GM21529 (cell line): ENCODE results near the gene GRIN2D.

Experiments
- ATAC-seq: cut with Tn5 transposase; IDR thresholded peaks from one replicate; pipeline ENCODE4 v1.9.1; 2021; ENCODE audit not compliant: unreplicated experiment

The GRIN2D gene

GRCh38 chr19:48393559-48394330, at the start of gene GRIN2D:
GRIN2D (plus strand) TSS chr19:48393668; CDS start chr19:48398393, 4,725 bp downstream.
- ATAC-seq: no peak

DNA sequence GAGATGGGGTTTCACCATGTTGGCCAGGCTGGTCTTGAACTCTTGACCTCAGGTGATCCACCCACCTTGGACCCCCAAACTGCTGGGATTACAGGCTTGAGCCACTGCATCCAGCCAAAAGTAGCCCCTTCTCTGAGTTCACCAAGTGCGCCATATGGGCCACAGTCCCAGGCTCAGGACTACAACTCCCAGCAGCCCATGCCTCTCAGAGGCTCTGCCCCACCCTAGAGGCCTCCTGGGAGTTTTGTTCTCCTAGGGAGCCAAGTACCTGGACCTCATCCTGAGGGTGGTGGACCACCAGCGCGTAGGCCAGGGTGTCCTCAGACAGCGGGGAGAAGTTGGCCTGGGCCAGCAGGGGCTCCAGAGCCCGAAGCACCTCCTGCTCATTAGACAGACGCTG, 48.6 kb upstream of the GRIN2D start:
- no peak for ATAC-seq

GRCh38 chr19:48346191-48346590, 47.3 kb upstream of the GRIN2D start:
- no peak for ATAC-seq

DNA sequence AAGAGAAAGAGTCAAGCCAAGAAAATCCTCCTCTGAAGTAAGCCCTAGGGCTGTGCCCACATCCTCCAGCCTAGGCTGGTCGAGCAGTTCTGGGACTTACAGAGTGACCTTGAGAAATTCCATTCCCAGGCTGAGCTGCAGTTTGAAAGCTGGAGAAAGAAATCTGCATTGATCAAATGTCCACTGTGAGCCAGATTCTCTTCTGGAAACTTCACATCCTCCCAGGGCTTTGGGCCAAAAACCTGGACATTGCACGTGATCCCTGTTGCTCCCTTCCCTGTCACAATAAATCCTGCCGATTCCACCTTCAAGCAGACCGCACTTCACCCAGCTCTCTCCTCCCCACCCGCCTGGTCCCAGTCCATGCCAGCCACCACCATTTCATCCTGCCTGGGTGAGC, 45.4 kb upstream of the GRIN2D start:
- no peak for ATAC-seq

DNA sequence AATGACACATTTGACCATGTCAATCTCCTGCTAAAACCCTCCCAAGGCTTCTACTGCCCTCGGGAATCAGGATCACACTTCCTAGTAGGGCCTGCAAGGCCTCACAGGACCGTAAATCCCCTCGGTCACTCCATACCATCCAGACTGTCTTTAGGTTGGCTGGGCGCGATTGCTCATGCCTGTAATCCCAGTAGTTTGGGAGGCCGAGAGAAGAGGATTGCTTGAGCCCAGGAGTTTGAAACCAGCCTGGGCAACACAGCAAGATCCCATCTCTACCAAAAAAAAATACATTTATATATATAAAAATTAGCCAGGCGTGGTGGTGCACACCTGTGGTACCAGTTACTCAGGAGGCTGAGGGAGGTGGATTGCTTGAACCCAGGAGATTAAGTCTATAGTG, 44.7 kb upstream of the GRIN2D start:
- ATAC-seq: no peak

DNA sequence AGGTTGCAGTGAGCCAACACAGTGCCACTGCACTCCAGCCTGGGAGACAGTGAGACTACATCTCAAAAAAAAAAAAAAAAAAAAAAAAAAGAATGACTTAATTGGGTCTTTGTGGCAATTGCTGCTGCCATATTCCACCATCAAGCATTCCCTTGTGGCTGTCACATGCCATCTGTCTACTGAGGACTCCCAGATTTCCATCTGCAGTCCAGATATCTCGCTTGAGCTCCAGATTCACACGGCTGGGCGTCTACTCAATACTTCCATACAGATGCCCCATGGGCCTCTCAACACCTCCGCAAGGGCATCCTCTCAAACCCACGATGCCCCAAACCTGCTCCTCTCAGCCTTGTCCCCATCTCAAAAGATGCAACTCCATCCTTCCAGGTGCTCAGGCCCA, 42.6 kb upstream of the GRIN2D start:
- ATAC-seq: no peak

GRCh38 chr19:48351341-48351752, 42.1 kb upstream of the GRIN2D start:
- no peak for ATAC-seq

DNA sequence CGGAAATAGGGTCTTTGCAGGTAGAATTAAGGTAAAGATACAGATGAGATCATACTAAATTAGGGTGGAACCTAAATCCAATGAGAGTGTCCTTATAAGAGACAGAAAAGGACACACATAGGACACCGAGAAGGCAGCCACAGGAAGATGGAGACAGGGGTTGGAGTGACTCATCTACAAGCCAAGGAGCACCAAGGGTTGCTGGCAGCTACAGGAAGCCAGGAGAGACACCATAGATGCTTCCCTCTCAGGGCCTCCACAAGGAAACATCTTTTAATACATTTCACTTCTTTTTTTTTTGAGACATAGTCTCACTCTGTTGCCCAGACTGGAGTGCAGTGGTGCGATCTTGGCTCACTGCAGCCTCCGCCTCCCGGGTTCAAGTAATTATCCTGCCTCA, 39.8 kb upstream of the GRIN2D start:
- no peak for ATAC-seq

GRCh38 chr19:48354332-48354992, 39.0 kb upstream of the GRIN2D start:
- ATAC-seq: no peak

GRCh38 chr19:48355365-48355954, 38.0 kb upstream of the GRIN2D start:
- ATAC-seq: no peak

DNA sequence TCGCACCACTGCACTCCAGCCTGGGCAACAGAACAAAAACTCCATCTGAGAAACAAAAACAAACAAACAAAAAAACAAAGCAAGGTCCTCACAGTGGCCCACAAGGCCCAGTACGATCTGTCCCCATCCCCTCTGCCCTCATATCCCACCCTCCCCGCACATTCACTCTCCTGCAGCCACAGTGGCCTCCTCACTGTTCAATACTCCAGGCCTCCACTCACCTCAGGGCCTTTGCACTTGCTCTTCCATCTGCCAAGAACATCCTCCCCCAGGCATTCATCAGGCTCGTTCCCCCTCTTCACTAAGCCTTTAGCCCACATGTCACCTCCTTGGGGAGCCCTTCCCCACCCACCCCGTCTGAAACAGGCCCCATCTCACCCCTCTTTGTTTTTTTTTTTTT, 34.3 kb upstream of the GRIN2D start:
- ATAC-seq: no peak

- ATAC-seq: no peak
Observed at GRCh38 chr19:48361912-48362311, 31.6 kb upstream of the GRIN2D start.

- peak; percentile 47 for ATAC-seq
Observed at GRCh38 chr19:48362716-48363499, 30.6 kb upstream of the GRIN2D start.

DNA sequence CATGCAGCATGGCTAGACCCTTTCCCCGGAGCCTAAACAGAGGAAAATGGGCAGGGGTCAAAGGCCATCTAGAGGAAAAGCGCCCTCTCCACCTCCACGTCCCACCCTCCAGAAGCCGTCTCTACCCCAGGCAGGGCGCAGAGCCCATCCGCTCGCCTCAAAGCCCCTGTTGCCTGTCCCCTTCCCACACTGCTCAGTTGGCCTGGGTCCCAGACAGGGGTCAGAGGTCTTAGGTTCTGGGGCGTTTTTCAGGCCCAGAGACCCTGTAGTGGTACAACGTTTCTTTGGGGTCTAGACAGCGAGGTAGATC, 30.0 kb upstream of the GRIN2D start:
- ATAC-seq: peak; percentile 5

GRCh38 chr19:48363810-48364597, 29.5 kb upstream of the GRIN2D start, which contains the start of the genes SYNGR4 and TMEM143:
SYNGR4 (plus strand) TSS chr19:48364367; CDS start chr19:48365843, 1,476 bp downstream.
TMEM143 (minus strand) TSS chr19:48363940; CDS start chr19:48363920, 20 bp downstream.
- peak; percentile 79 for ATAC-seq

- ATAC-seq: no peak
Observed at GRCh38 chr19:48364598-48365348, 28.7 kb upstream of the GRIN2D start.

GRCh38 chr19:48365602-48366001, 27.9 kb upstream of the GRIN2D start:
- no peak for ATAC-seq

DNA sequence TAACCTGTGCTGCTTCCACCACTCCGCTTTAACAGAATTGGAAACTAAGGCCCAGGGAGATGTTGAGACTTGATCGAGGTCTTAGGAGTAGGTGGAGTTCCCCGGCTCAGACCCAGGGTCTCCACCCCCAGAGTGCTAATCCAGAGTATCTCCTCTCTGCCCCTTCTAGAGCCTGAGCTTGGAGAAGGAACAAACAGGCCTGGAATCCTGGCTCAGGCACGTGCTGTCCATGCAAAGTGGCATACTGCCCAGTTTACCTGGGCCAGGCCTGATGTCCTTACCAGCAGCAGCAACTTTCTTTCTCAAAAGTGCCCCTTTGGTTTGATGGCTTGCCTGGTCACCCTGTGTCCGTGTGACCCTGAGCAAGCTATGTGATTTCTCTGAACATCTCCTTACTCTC, 25.6 kb upstream of the GRIN2D start:
- ATAC-seq: no peak

DNA sequence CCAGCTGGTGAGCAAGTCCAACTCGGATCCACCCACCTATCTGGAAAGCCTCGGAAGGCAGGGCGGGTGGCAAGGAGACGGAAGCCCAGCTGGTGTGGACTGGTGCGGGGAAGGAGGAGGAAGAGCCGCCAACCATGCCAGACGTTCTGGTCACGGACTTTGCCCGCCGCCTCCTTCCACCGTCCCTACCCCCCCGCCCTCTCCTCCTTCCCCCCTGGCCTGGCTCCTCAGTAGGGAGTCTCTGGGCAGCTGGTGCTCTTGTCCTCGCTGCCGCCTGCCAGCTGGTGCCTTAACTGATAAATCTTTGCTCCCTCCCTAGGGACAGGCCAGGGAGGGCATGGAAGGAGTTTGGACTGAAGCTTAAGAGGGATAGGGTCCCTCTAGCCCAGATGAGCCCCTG, 24.5 kb upstream of the GRIN2D start:
- ATAC-seq: no peak

- ATAC-seq: no peak
Observed at GRCh38 chr19:48370955-48371354, 22.5 kb upstream of the GRIN2D start.
